Measurements from ENCODE around the gene SPC24. TPM values are rescaled to one million over a fixed set of nuclear protein-coding genes. Genes with fewer than 3 reads are reported as not detected.
A peak's percentile ranks its signal among the peaks of the same experiment; 100 is the strongest.

The SPC24 gene
- total RNA-seq, 1 donor, result 39.7 TPM

GRCh38 chr19:11200931-11201330, 45.3 kb upstream of the SPC24 start:
- no peak for TF ChIP-seq CTCF (IDR thresholded peaks at IDR 0.05; ENCODE audit: insufficient read depth, low read depth, low read length)
- no peak for DNase-seq (ENCODE audit: low read depth)
- H3K4me3 ChIP-seq (ENCODE audit: low read depth, low read length), result no peak overlapping the region

- no peak for TF ChIP-seq CTCF (IDR thresholded peaks at IDR 0.05; ENCODE audit: insufficient read depth, low read depth, low read length)
- no peak for DNase-seq (ENCODE audit: low read depth)
- no peak overlapping the region for H3K4me3 ChIP-seq (ENCODE audit: low read depth, low read length)
Observed at GRCh38 chr19:11200015-11200574, 44.5 kb upstream of the SPC24 start.

GRCh38 chr19:11199517-11199916, 43.9 kb upstream of the SPC24 start:
- no peak for TF ChIP-seq CTCF (IDR thresholded peaks at IDR 0.05; ENCODE audit: insufficient read depth, low read depth, low read length)
- DNase-seq (ENCODE audit: low read depth), result no peak
- no peak overlapping the region for H3K4me3 ChIP-seq (ENCODE audit: low read depth, low read length)

- DNase-seq (ENCODE audit: low read depth), result no peak
- H3K4me3 ChIP-seq (ENCODE audit: low read depth, low read length), result no peak overlapping the region
- TF ChIP-seq CTCF (IDR thresholded peaks at IDR 0.05; ENCODE audit: insufficient read depth, low read depth, low read length), result no peak
Observed at GRCh38 chr19:11198769-11199424, 43.3 kb upstream of the SPC24 start.

- H3K4me3 ChIP-seq (ENCODE audit: low read depth, low read length), result no peak overlapping the region
- no peak for TF ChIP-seq CTCF (IDR thresholded peaks at IDR 0.05; ENCODE audit: insufficient read depth, low read depth, low read length)
- DNase-seq (ENCODE audit: low read depth), result no peak
Observed at GRCh38 chr19:11198175-11198534, 42.6 kb upstream of the SPC24 start.

- H3K4me3 ChIP-seq (ENCODE audit: low read depth, low read length), result peak within 1 kb of the TSS; percentile 89
- TF ChIP-seq CTCF (IDR thresholded peaks at IDR 0.05; ENCODE audit: insufficient read depth, low read depth, low read length), result peak; percentile 2
- DNase-seq (ENCODE audit: low read depth), result peak; percentile 81
Observed at GRCh38 chr19:11197291-11198174, 42.0 kb upstream of the SPC24 start, which contains the start of gene KANK2. KANK2 (minus strand) TSS chr19:11197545; CDS start chr19:11194511, 3,034 bp downstream.
